GM18507 (cell line): ENCODE data around the gene TRIM28.
A peak's percentile ranks its signal among the peaks of the same experiment; 100 is the strongest.
"Not testable (repeated sequence)": the region's sequence is repeated elsewhere in the genome, so short reads cannot be mapped to it uniquely, and the experiment has no call there.

ENCODE experiments used
- DNase-seq: peaks from one replicate; pipeline ENCODE4 v3.0.0; 2011; ENCODE audit warnings: low read depth; ENCODE audit not compliant: insufficient read length; ENCODE audit errors: extremely low spot score
- FAIRE-seq: peaks from 2 replicates; lab custom pipeline; 2011; peaks lifted over from hg19 to GRCh38; lab: Jason Lieb, UNC

Gene TRIM28

DNA sequence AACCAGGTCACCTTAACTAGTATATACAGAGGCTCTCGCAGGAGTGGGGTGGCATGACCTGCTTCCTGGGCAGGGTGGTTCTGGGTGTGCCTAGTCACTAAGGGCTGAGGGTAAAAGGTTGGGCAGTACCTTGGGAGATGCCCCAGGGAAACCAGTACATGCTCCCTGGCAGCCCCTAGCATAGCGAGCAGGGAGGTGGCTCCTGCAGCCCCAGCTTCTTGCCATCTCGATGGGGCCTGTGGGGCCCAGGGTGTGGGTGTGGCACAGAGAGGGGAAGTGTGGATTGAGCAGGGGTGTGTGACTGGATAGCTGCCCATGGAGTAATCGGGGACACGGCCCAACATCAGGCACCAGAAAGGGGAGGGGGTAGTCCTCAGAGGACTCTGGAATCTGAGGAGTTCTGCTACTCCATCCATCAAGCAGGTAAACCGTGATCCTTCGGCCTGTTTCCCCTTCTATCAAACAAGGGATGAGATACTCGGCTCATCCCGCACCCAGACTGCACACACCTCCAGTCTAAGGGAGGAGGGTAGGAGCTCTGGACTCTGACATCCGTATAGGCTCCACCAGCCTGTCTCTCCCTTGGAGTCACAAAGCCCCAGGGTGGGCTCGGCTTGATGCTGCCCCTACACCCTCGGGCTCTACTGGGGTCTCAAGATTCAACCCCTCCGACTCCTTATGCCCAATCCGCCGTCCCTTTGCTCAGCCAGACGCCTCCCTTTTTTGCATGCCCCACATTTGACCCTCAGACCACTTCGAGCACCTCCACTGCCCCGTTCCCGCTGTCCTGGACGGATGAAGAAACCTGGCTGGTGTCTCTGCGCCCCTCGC, 25.4 kb upstream of the TRIM28 start:
- no peak for DNase-seq

DNA sequence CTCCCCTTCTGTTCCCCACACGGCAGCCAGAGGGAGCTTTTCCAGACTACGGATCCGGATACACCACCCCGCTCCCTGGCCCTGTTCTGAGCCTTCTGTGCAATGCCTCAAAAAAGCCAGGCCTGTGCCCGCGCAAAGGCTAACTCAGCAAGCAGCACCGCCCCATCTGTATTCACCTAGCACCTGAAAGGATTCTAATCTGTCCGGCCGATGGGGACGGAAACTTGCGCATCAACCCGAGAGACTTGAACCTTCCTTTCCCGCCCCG, 24.8 kb upstream of the TRIM28 start:
- peak; percentile 12 for FAIRE-seq

More for the DNA sequence above, 25.4 kb upstream of the TRIM28 start:
- FAIRE-seq, result no peak

DNA sequence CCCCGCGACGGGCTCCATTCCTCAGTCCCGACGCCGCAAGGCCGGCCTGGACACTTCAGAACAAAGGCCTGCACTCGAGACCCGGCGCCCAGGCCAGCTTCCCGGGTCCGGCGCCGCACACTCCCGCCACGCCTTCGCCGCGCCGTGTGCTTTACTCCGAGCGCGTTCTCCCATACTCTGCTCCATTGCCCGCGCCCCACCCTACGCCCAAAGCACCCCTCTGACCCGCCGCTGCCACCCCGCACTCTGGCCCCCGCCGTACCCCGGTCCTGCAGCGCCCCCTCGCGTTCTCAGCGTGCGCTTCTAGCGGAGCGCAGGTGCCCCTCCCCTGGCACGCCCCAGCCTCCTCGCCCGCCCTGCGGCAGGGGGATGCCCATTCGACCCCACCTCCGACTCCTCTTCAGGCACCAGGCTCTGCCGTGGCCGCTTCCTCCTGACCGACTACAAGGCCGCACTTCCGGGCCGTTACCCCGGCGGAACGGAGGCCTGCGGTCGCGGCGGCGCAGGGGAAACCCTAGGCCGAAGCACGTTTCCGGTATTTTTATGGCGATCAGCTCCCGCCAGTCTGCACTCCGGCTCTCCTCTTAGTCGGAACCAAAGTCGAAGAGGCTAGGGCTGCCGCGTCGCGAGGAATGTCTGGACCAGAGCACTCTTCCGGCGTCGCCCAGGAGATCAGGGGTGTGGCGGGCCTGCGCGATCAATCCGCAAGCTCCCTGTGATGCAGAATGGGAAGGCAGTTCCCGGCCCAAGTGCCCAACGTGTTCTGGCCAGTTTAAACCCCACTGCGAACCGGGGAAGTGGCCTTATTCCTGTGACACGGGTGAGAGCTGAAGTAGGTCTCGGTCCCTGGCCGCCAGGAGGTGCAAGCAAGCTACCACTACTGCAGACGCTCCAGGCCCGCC, 24.3 kb upstream of the TRIM28 start, which contains the start of gene ZBTB45:
TSS of gene ZBTB45 (minus strand) at position 456 of the 902 bp plus-strand sequence. CDS start 2,137 bp downstream, outside the sequence.
- FAIRE-seq (peak; percentile 89), DNase-seq (peak; percentile 68)

More for the DNA sequence above, 24.8 kb upstream of the TRIM28 start:
- DNase-seq, result no peak

DNA sequence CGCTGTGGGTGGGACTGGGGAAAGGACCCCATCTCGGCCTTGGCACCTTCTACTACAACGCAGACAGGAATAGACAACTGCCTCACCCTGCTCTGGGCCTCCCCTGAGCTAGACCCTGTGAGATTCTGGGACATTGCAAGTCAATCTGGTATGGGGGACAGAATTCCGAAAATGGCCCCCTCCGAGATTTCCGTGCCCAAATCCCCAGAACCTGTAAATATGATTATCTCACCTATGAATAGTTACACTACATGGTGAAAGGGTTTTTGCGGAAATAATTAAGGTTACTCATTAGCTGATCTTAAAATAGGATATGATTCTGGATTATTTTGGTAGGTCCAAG, 23.6 kb upstream of the TRIM28 start:
- FAIRE-seq, result no peak
- DNase-seq, result no peak

DNA sequence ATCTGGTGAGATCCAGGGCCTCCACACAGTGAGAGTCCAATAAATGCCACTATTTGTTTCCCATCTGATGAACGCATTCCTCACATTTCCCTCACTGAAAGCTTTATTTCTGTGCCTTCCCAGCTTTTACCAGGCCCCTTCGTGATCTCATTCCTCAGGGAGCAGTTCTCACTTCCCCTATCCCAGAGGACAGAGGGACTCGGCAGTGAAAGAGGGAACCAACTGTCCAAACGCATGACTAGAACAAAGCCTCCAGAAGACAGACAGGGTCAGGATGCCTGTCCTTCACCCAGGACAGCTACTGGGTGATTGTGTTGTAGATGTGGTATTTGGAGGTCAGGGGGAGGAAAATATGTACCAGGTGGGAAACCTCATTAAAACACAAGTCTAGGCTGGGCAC, 22.2 kb upstream of the TRIM28 start:
- FAIRE-seq (no peak), DNase-seq (no peak)

DNA sequence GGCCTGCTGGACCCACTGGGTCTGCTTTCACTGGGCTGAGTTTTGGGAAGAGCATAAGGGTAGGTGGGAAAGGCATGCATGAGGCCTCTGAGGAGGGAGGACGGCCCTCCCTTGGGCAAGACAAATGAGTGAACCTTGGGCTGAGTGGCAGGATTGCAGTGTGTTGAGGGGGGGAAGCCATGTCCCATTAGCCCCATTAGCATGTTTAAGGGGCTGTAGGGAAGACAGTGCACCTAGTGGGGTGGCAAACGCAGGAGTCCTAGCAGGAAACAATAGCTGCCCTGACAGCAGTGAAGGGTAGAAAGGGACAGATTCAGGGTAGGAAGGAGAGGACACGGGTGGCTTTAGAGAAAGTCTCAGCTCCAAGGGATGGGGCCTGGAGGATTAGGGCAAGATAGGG, 21.2 kb upstream of the TRIM28 start:
- no peak for FAIRE-seq
- no peak for DNase-seq

DNA sequence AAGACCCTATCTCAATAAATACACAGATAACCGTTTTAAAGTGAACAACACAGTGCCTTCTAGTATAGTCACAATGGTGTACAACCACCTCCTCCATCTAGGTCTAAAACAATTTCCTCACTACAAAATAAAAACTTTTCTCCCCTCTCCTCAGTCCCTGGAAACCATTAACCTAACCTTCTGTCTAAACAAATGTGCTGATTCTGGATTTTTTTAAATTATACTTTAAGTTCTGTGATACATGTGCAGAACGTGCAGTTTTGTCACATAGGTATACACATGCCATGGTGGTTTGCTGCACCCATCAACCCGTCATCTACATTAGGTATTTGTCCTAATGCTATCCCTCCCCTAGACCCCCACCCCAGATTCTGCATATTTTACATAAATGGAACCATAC, 14.5 kb upstream of the TRIM28 start:
- no peak for DNase-seq
- FAIRE-seq, result no peak

DNA sequence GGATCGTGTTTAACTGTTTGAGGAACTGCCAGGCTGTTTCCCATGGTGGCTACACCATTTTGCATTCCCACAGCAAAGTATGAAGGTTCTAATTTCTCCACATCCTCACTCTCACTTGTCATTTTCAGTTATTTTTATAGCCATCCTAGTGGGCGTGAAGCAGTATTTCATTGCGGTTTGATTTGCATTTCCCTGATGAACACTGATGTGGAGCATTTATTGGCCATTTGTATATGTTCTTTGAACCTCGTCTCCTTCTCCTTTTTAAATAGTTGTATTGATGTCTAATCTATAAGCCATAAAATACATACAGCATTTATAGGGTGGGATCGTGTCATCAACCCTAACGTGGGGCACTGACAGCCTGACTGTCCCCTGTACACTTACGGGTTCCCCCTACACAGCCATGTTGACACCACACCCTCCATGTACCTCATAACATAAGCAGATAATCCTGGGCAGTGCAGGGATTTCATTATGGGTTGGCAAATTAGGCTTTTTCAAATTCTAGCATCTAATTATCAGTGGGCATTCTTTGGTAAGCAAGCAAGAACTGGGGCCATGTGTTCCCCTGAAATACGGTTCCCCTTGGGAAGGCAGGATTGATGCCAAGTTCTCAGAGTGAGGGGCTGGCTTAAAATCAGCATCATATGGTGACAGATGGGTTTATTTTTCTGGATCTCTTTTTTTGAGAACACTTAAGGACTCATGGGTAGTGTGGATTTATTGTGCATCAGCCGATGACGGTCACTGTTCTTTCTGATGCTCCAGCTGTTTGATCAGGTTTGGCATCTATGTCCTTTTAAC, 12.6 kb upstream of the TRIM28 start:
- FAIRE-seq (no peak), DNase-seq (no peak)

DNA sequence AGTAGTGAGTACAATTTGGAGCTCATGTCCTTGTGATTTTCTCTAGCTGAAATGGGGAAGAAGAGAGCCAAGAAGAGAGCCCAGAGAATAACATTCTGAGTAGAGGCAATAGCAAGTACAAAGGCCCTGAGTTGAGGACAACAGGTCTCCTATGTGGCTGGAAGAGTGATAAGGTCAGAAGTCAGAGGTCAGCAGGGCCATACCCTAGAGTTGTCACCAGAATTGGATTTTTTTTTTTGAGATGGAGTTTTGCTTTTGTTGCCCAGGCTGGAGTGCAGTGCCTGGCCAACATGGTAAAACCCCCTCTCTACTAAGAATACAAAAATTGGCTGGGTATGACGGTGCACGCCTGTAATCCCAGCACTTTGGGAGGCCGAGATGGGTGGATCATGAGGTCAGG, 8.0 kb upstream of the TRIM28 start:
- DNase-seq (no peak), FAIRE-seq (no peak)

DNA sequence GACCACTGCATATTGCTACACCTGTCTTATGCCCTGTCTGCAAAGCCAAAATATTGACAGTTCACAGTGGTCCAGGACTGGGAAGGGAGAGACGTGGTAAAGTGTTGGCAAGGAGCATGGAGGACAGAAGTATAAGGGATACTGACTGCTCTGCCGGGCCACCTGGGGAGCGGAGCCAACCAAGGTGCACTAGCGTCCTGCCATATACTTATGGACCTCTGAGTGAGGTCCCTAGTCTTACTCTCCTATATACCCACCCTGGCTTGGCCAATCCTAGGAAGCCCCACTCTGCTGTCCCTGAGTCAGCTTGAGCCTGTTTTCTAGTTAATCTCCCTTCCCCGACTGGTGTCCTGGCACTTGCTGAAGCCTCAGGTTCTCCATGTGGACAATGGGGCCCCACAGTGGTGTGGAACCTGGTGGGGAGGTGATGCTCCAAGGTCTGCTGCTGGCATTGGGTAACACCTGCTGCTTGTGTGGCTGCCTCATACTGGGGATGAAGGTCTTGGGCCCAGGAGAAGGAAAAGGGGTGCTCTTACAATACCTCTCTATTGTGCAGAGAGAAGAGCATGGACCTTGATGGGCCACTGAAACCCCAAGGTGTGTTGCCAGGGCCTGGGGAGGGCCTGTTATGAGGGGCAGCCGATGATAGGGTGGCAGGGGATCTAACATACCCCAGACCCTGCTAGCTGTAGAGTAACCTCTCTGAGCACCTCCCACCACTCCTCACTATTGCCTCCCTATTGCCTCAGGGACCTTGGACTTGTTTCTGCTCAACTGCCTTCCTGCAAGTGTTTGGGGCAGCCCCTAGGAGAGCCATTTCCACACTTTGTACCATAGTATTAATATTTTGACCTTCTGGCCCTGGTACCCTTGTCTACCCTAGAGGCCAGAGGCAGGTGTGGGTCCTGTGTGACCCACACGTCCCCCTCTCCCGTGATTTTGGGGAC, 6.7 kb upstream of the TRIM28 start:
- no peak for DNase-seq
- FAIRE-seq, result no peak

DNA sequence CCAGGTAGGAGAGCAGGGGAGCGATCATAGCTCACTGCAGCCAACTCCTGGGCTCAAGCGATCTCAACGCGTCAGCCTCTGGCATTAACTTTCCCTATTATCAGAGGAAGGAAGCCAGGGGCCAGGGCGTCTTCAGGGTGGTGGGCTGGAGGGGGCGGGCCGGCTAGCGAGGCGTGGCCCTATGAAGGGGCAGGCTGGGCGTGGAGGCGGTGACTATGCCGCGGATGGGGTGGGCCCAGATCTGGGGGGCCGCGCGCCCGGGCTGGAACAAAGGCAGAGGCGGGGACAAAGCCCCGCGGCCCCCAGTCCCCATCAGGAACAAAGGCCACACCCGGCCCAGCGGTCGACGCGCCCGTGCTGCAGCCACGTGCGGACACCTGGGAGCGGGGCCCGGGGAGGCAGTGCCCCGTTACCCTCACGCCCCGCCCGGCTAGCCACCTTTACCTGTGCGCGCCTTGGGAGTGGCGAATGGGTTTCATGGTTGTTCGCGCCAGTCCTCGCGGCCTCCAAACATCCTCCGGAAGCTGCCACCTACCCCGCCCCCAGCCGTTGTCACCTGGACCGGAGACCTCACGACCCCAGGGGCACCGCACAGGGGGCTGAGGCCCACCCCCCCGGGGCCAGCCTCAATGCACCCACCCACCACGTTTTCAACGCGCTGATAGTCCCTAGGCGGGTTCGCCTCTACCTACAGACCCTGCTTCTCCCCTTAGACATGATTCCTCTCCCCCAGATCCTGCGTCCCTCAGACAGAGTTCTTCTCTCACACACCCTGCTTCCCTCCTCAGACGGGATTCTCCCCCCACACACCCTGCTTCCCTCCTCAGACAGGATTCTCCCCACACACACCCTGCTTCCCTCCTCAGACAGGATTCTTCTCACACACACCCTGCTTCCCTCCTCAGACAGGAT, 5.4 kb upstream of the TRIM28 start:
- no peak for FAIRE-seq
- DNase-seq, result no peak

DNA sequence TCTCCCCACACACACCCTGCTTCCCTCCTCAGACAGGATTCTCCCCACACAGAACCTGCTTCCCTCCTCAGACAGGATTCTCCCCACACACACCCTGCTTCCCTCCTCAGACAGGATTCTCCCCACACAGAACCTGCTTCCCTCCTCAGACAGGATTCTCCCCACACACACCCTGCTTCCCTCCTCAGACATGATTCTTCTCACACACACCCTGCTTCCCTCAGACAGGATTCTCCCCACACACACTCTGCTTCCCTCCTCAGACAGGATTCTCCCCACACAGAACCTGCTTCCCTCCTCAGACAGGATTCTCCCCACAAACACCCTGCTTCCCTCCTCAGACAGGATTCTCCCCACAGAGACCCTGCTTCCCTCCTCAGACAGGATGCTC, 4.7 kb upstream of the TRIM28 start:
- DNase-seq, FAIRE-seq: not testable (repeated sequence)

DNA sequence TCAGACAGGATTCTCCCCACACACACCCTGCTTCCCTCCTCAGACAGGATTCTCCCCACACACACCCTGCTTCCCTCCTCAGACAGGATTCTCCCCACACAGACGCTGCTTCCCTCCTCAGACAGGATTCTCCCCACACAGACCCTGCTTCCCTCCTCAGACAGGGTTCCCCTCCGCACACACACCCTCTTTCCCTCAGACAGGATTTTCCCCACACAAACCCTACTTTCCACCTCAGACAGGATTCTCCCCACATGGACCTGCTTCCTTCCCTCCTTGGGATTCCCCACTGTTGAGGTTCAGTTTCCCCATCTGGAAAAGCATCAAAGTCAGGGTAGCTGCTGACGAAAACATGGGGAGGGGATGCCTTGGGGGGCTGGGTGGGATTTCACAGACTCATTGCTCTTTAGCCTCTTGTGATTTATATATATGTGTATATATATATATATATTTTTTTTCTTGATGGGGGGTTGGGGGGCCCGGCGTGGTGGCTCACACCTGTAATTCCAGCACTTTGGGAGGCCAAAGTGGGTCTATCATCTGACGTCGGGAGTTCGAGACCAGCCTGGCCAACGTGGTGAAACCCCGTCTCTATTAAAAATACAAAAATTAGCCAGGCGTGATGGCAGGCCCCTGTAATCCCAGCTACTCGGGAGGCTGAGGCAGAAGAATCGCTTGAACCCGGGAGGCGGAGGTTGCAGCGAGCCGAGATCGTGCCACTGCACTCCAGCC, 1.1 kb upstream of the TRIM28 start:
- DNase-seq, FAIRE-seq: not testable (repeated sequence)

DNA sequence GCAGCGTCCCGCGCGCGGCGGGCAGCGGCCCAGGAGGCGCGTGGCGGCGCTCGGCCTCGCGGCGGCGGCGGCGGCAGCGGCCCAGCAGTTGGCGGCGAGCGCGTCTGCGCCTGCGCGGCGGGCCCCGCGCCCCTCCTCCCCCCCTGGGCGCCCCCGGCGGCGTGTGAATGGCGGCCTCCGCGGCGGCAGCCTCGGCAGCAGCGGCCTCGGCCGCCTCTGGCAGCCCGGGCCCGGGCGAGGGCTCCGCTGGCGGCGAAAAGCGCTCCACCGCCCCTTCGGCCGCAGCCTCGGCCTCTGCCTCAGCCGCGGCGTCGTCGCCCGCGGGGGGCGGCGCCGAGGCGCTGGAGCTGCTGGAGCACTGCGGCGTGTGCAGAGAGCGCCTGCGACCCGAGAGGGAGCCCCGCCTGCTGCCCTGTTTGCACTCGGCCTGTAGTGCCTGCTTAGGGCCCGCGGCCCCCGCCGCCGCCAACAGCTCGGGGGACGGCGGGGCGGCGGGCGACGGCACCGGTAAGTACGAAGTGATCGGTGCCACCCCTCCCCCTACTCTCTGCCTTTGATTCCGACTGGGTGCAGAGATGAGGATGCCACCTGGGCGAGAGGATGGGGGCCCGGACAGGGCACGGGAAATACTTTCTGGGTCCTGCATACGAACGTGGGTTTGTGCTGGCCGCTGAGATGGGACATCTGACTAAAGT, 874 bp downstream of the TRIM28 start:
- peak; percentile 80 for DNase-seq
- no peak for FAIRE-seq

DNA sequence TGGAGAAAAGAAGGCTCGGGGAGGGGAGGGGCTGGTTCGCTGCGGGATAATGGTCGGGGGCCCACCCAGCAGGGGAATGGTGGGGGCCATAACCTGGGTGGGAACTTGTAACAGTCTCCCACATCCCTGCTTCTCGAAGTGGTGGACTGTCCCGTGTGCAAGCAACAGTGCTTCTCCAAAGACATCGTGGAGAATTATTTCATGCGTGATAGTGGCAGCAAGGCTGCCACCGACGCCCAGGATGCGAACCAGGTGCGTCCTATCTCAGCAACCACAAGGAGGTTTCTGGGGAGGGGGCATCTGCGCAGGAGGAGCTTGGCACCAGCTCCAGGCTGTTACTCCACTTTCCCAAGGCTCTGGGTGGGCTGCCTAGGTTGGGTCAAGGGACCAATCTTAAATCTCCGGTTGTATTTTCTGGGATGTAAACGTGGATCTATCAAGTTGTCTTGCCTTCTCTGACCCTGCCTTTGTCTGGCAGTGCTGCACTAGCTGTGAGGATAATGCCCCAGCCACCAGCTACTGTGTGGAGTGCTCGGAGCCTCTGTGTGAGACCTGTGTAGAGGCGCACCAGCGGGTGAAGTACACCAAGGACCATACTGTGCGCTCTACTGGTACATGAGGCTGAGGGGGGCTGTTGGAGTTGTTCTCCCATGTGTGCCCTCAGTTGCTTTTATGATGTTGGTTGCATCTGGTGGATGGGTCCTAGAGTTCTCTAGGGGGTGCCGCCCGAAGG, 1.6 kb downstream of the TRIM28 start:
- FAIRE-seq, result no peak
- DNase-seq, result no peak

DNA sequence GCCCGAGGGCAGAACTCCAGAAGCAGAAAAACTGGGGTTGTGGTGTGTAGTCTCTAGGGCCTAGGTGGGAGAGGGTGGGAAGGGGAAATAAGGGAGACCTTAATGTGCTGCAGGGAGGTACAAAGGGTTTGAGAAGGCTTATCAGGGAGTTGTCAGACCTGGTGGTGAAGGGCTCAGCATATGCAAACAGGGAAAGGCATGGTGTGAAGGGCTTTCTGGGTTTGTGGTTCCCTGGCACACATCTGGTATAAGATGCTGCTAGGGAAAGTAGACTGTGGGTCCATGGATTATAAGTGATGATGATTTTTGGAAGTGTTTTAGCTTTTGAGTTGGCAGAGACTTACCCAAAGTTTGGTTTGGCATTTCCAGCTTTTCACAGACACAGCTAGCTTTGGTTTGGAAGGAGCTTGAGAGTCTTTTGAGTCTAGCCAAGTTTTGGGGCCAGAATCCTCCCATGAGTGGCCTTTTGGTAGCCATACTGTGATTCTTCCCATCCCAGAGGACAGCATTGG, 2.2 kb downstream of the TRIM28 start:
- FAIRE-seq, result no peak

More for the DNA sequence above, 2.2 kb downstream of the TRIM28 start:
- DNase-seq, result no peak
